ENCODE measurements around the gene CYP27B1.
"Not testable (repeated sequence)": the region's sequence is repeated elsewhere in the genome, so short reads cannot be mapped to it uniquely, and the experiment has no call there.

CYP27B1 gene

DNA sequence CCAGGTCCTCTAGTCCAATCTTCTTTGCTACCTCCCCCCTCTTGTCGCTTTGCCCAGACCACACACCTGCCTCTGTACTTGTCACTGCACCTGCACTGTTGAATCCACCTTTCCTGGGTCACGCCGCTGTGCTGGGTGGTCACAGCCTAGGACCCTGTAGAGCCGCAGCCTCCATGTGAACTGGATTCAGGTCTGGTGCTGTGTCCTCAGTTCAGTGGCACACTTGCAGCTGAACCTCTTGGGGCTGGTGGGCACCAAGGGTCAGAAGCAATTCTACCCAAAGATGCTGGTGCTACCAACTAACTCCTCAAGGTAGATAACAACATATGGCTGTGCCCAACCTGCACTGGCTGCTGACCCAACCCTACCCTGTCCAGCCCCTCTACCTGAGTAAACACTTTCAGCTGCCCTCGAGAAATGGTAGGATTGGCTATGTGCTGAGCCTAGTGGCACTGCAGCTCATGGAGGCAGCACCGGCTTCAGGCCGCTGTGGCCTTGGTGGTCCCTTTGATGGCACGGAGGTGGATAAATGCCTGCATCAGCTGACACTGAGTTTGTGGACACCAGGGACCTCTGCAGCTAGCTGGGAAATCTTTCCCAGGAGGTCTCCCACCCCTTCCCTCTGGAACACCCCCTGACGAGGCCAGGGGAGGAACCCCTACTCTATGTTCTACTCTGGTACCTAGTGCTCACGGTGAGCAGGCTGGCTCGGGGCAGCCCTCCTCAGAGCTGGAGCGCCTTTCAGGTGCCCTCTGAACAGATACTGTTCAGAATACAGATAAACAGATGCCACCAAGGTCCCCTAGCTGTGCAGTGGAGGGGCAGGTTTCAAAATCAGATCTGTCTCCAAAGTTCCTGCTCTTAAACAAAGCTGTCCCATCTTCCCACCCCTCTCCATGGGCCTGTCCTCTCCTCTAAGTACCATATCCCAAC, 42.6 kb downstream of the CYP27B1 start:
- Histone ChIP-seq H3K27ac (ENCODE audit: low read depth, low read length) (no peak overlapping the region), H3K4me3 (ENCODE audit: low read depth, low read length) (no peak overlapping the region), H3K27me3 (ENCODE audit: control insufficient read depth, insufficient read depth, low read length) (peaks cover 64% of the 10 kb centered on the region), H3K9me3 (ENCODE audit: control insufficient read depth, insufficient read depth, low read depth, low read length) (no peaks in the 10 kb centered on the region), H3K9ac (ENCODE audit: low read length) (no peak overlapping the region), H3K36me3 (ENCODE audit: control insufficient read depth, insufficient read depth, low read length) (peaks cover 23% of the 10 kb centered on the region), H3K4me1 (ENCODE audit: control insufficient read depth, insufficient read depth, low read length) (0 out of 2 replicates have a peak, but pooled peaks cover 5% of the 10 kb centered on the region)

- peaks cover 28% of the 10 kb centered on the region for H3K36me3 ChIP-seq (ENCODE audit: control insufficient read depth, insufficient read depth, low read length)
- H3K27ac ChIP-seq (ENCODE audit: low read depth, low read length): no peak overlapping the region
- no peaks in the 10 kb centered on the region for H3K9me3 ChIP-seq (ENCODE audit: control insufficient read depth, insufficient read depth, low read depth, low read length)
- H3K27me3 ChIP-seq (ENCODE audit: control insufficient read depth, insufficient read depth, low read length): peaks cover 59% of the 10 kb centered on the region
- H3K4me3 ChIP-seq (ENCODE audit: low read depth, low read length): no peak overlapping the region
- H3K4me1 ChIP-seq (ENCODE audit: control insufficient read depth, insufficient read depth, low read length): 0 out of 2 replicates have a peak, but pooled peaks cover 5% of the 10 kb centered on the region
- no peak overlapping the region for H3K9ac ChIP-seq (ENCODE audit: low read length)
These were observed 43.3 kb downstream of the CYP27B1 start for GRCh38 chr12:57723630-57723962.

DNA sequence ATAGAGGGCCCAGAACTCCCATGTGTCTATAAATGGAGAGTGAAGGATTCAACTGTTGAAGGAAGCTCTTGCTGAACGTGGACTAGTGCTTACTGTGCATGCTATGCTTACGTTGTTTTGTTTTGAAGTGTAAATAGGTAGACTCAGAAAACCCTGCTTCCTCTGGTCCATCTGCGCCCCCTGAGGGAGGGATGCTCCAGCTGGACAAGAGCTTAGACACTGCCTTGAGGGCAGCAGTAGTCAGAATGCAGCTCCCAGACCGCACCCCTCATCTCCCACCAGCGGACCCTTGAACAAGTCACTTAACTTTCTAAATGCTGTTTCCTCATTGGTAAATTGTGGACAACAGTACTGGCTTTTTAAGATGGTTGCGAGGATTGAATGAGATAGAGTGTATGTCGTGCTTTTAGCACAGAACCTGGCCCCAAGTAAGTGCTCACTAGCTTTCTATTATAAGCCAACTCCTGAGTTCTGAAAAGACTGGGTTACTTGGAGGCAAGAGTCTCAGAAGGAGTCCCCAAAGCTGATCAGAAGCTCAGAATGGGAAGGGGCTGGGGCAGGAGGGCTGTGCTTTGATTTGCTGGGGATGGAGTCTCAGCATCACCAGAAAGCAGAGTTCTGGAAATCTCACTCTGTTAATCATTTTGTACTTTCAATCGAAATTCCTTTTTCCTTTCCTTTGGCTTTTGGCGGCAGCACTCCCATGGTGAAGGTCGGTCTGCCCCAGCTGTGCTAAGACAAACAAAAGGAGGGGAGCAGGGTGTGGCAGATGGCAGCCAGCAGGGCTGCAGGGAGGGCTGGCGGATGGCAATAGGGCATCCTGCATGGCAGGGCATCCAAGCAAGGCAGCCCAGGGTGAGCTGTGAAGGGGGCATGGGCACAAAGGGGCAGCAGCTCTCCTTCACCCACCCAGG, 43.9 kb downstream of the CYP27B1 start:
- H3K9ac ChIP-seq (ENCODE audit: low read length): no peak overlapping the region
- no peaks in the 10 kb centered on the region for H3K9me3 ChIP-seq (ENCODE audit: control insufficient read depth, insufficient read depth, low read depth, low read length)
- H3K27me3 ChIP-seq (ENCODE audit: control insufficient read depth, insufficient read depth, low read length): peaks cover 52% of the 10 kb centered on the region
- peaks cover 32% of the 10 kb centered on the region for H3K36me3 ChIP-seq (ENCODE audit: control insufficient read depth, insufficient read depth, low read length)
- no peak overlapping the region for H3K4me3 ChIP-seq (ENCODE audit: low read depth, low read length)
- 0 out of 2 replicates have a peak, but pooled peaks cover 5% of the 10 kb centered on the region for H3K4me1 ChIP-seq (ENCODE audit: control insufficient read depth, insufficient read depth, low read length)
- no peak overlapping the region for H3K27ac ChIP-seq (ENCODE audit: low read depth, low read length)

DNA sequence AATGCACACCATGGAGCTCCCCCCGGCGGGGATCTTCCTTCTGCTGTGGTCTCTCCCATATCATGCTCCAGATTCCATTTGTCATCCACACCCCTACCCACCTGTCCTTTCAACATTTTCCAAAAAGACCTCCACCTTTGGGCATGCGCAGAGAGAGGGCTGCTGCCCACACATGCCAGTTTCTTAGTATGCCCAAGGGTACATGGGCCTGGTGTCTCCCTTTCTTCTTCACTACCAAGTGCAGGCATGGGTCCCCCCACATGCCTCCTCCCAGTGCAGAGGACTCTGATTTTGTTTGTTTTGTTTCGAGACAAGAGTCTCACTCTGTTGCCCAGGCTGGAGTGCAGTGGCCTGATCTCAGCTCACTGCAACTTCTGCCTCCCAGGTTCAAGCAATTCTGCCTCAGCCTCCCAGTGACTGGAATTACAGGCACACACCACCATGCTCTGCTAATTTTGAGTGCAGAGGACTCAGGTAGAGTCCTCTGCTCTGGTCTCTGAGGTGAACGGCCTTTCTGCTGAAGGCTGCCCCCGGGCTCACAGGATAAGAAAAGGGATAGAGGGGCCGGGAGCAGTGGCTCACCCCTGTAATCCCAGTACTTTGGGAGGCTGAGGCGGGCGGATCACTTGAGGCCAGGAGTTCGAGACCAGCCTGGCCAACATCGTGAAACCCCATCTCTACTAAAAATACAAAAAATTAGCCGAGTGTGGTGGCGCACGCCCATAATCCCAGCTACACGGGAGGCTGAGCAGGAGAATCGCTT, 44.9 kb downstream of the CYP27B1 start:
- not testable (repeated sequence) for H3K27ac ChIP-seq (ENCODE audit: low read depth, low read length); H3K9me3 ChIP-seq (ENCODE audit: control insufficient read depth, insufficient read depth, low read depth, low read length); H3K9ac ChIP-seq (ENCODE audit: low read length); H3K4me3 ChIP-seq (ENCODE audit: low read depth, low read length); H3K4me1 ChIP-seq (ENCODE audit: control insufficient read depth, insufficient read depth, low read length)
- H3K36me3 ChIP-seq (ENCODE audit: control insufficient read depth, insufficient read depth, low read length): peaks cover 37% of the 10 kb centered on the region
- H3K27me3 ChIP-seq (ENCODE audit: control insufficient read depth, insufficient read depth, low read length): peaks cover 43% of the 10 kb centered on the region

DNA sequence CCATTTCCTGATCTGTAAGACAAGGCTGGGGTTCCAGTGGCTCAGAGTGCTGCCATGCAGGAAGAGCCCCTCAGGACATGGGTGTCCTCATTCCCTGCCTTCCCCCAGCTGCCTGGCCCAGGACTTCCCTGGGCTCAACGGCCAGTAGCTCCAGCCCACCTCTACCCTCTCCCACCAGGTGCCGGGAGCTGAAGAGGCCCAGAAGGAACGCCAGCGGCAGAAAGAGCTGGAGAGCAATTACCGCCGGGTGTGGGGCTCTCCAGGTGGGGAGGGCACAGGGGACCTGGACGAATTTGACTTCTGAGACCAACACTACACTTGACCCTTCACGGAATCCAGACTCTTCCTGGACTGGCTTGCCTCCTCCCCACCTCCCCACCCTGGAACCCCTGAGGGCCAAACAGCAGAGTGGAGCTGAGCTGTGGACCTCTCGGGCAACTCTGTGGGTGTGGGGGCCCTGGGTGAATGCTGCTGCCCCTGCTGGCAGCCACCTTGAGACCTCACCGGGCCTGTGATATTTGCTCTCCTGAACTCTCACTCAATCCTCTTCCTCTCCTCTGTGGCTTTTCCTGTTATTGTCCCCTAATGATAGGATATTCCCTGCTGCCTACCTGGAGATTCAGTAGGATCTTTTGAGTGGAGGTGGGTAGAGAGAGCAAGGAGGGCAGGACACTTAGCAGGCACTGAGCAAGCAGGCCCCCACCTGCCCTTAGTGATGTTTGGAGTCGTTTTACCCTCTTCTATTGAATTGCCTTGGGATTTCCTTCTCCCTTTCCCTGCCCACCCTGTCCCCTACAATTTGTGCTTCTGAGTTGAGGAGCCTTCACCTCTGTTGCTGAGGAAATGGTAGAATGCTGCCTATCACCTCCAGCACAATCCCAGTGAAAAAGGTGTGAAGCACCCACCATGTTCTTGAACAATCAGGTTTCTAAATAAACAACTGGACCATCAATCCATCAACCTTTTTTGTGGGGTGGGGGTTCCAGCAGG, 46.0 kb downstream of the CYP27B1 start:
- Histone ChIP-seq H3K9me3 (ENCODE audit: control insufficient read depth, insufficient read depth, low read depth, low read length) (no peaks in the 10 kb centered on the region), H3K27ac (ENCODE audit: low read depth, low read length) (no peak overlapping the region), H3K9ac (ENCODE audit: low read length) (no peak overlapping the region), H3K4me1 (ENCODE audit: control insufficient read depth, insufficient read depth, low read length) (no peaks in the 10 kb centered on the region), H3K4me3 (ENCODE audit: low read depth, low read length) (no peak overlapping the region), H3K27me3 (ENCODE audit: control insufficient read depth, insufficient read depth, low read length) (peaks cover 32% of the 10 kb centered on the region), H3K36me3 (ENCODE audit: control insufficient read depth, insufficient read depth, low read length) (peaks cover 45% of the 10 kb centered on the region)

GRCh38 chr12:57719777-57720605, 46.9 kb downstream of the CYP27B1 start:
- H3K36me3 ChIP-seq (ENCODE audit: control insufficient read depth, insufficient read depth, low read length): peaks cover 48% of the 10 kb centered on the region

DNA sequence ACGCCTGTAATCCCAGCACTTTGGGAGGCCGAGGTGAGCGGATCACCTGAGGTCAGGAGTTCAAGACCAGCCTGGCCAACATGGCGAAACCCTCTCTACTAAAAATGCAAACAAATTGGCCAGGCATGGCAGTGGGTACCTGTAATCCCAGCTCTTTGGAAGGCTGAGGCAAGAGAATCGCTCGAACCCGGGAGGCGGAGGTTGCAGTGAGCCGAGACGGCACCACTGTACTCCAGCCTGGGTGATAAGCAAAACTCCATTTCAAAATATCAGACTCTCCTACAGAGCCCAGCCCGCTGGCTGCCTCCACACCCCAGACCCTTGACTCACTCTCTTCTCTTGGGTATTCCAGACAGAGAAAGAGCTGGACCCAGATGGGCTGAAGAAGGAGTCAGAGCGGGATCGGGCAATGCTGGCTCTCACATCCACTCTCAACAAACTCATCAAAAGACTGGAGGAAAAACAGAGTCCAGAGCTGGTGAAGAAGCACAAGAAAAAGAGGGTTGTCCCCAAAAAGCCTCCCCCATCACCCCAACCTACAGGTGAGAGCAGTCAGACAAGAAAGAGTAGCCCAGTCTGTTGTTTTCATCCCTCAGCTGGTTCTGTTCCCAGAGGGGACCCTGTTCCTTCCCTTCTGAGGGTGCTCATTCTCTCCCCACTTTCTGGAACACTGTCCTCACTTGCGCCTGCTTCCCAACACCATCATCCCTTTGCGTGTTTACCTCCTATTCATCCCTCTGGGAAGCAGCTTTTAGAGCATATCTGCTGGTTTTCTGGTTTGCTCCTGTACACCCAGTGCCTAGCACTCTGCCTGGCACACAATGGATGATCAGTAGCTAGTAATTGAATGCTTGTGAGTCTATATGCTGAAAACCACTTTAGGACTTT, 48.0 kb downstream of the CYP27B1 start:
- H3K36me3 ChIP-seq (ENCODE audit: control insufficient read depth, insufficient read depth, low read length): peaks cover 48% of the 10 kb centered on the region
- H3K4me1 ChIP-seq (ENCODE audit: control insufficient read depth, insufficient read depth, low read length): no peaks in the 10 kb centered on the region
- no peak overlapping the region for H3K27ac ChIP-seq (ENCODE audit: low read depth, low read length)
- peaks cover 13% of the 10 kb centered on the region for H3K27me3 ChIP-seq (ENCODE audit: control insufficient read depth, insufficient read depth, low read length)
- H3K9me3 ChIP-seq (ENCODE audit: control insufficient read depth, insufficient read depth, low read depth, low read length): no peaks in the 10 kb centered on the region
- no peak overlapping the region for H3K9ac ChIP-seq (ENCODE audit: low read length)
- H3K4me3 ChIP-seq (ENCODE audit: low read depth, low read length): no peak overlapping the region

More at GRCh38 chr12:57719777-57720605, 46.9 kb downstream of the CYP27B1 start:
- H3K9me3 ChIP-seq (ENCODE audit: control insufficient read depth, insufficient read depth, low read depth, low read length): no peaks in the 10 kb centered on the region
- H3K27ac ChIP-seq (ENCODE audit: low read depth, low read length): no peak overlapping the region
- H3K4me3 ChIP-seq (ENCODE audit: low read depth, low read length): no peak overlapping the region
- peaks cover 24% of the 10 kb centered on the region for H3K27me3 ChIP-seq (ENCODE audit: control insufficient read depth, insufficient read depth, low read length)
- H3K9ac ChIP-seq (ENCODE audit: low read length): no peak overlapping the region
- H3K4me1 ChIP-seq (ENCODE audit: control insufficient read depth, insufficient read depth, low read length): no peaks in the 10 kb centered on the region

DNA sequence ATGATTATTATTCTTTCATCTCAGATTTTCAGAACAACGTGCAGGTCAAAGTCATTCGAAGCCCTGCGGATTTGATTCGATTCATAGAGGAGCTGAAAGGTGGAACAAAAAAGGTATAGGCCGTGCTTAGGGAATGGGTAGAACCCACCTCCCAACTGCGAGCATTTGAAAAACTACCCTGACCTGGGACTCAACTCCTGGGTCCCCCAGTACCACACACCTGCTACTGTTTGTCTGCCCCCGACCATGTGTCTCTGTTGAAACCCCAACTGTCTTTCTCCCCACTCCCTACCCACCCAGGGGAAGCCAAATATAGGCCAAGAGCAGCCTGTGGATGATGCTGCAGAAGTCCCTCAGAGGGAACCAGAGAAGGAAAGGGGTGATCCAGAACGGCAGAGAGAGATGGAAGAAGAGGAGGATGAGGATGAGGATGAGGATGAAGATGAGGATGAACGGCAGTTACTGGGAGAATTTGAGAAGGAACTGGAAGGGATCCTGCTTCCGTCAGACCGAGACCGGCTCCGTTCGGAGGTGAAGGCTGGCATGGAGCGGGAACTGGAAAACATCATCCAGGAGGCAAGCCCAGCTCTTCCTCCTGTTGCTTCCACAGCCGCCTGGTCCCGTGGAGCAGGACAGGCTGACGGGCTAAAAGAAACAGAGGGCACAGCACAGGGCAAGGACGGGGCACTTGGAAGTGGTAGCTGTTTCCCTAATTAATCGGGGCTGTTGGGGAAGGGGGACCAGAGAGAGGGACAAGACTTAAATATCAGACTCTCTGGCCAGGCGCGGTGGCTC, 48.8 kb downstream of the CYP27B1 start:
- Histone ChIP-seq H3K4me1 (ENCODE audit: control insufficient read depth, insufficient read depth, low read length) (no peaks in the 10 kb centered on the region), H3K9me3 (ENCODE audit: control insufficient read depth, insufficient read depth, low read depth, low read length) (no peaks in the 10 kb centered on the region), H3K4me3 (ENCODE audit: low read depth, low read length) (no peak overlapping the region), H3K27ac (ENCODE audit: low read depth, low read length) (no peak overlapping the region), H3K27me3 (ENCODE audit: control insufficient read depth, insufficient read depth, low read length) (peaks cover 4% of the 10 kb centered on the region), H3K9ac (ENCODE audit: low read length) (no peak overlapping the region), H3K36me3 (ENCODE audit: control insufficient read depth, insufficient read depth, low read length) (peaks cover 48% of the 10 kb centered on the region)

Data from HUES6 (cell line).